Measurements from ENCODE around the gene AOPEP. TPM values are rescaled to one million over a fixed set of nuclear protein-coding genes. Genes with fewer than 3 reads are reported as not detected.
"Not testable (repeated sequence)": the region's sequence is repeated elsewhere in the genome, so short reads cannot be mapped to it uniquely, and the experiment has no call there.

Gene AOPEP
- total RNA-seq, 2 donors from 2014 or later = 81.5 to 224 TPM

DNA sequence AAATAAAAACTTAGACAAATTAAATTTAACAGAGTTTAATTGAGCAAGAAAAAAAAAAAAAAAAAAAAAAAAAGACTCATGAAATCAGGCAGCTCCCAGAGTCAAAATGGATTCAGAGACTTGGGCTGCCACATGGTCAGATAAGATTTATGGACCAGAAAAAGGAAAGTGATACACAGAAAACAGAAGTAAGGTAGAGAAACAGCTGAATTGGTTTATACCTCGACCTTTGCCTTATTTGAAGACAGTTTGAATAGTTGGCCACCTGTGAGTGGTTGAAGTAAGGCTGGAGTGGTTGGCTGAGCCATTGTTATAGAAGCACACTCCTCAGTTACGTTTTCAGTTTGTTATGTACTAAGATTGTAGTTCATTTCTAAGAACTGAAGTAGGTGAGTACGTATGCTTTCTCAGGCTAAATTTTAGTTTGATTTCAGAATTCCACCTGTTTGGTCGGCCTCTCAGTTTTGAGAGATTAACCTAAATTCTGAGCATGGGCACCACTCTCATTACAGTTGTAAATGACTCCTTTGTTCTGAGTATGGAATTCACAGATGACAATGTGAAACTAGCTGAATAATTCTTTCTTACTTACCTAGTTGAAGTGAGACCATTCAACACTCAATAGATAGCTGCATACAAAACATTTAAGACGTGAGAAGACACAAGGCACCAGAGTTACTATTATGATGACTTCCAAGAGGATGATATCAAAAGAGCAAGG lies 149.0 kb downstream of the AOPEP start:
- TF ChIP-seq, protein P1, sequence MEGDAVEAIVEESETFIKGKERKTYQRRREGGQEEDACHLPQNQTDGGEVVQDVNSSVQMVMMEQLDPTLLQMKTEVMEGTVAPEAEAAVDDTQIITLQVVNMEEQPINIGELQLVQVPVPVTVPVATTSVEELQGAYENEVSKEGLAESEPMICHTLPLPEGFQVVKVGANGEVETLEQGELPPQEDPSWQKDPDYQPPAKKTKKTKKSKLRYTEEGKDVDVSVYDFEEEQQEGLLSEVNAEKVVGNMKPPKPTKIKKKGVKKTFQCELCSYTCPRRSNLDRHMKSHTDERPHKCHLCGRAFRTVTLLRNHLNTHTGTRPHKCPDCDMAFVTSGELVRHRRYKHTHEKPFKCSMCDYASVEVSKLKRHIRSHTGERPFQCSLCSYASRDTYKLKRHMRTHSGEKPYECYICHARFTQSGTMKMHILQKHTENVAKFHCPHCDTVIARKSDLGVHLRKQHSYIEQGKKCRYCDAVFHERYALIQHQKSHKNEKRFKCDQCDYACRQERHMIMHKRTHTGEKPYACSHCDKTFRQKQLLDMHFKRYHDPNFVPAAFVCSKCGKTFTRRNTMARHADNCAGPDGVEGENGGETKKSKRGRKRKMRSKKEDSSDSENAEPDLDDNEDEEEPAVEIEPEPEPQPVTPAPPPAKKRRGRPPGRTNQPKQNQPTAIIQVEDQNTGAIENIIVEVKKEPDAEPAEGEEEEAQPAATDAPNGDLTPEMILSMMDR (IDR thresholded peaks at IDR 0.05) = no peak
- no peak for TF ChIP-seq POLR2A (IDR thresholded peaks at IDR 0.05)
- Histone ChIP-seq H3K27ac (peak overlapping the region in 3 of 4 donors; percentile 32 to 74 (median 43)), H3K36me3 (replicated peaks in 1 of 2; ENCODE audit: insufficient read depth in 1 of 2, low read depth in 2 of 2) (no peaks in the 10 kb centered on the region), H3K4me3 (no peak overlapping the region), H3K4me1 (peaks cover 19% of the 10 kb centered on the region), H3K27me3 (no peaks in the 10 kb centered on the region), H3K9me3 (no peaks in the 10 kb centered on the region)
- intact Hi-C loops (cut with DNase I) = no loop called here
- ATAC-seq (no peak), DNase-seq (no peak)
- WGBS, 2 donors = 80 to 82% methylated on average over 5 of the region's 5 CpGs

DNA sequence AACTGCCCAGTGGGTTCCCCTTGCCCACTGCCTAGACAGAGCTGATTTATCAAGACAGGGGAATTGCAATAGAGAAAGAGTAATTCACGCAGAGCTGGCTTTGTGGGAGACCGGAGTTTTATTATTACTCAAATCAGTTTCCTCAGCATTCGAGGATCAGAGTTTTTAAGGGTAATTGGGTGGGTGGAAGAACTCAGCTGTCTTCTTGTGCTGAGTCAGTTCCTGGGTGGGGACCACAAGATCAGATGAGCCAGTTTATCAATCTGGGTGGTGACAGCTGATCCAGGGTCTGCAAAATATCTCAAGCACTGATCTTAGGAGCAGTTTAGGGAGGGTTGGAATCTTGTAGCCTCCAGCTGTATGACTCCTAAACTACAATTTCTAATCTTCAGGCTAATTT lies 152.3 kb downstream of the AOPEP start:
- H3K27ac ChIP-seq; H3K4me1 ChIP-seq; DNase-seq; intact Hi-C loops (cut with DNase I); H3K4me3 ChIP-seq; H3K36me3 ChIP-seq (replicated peaks in 1 of 2; ENCODE audit: insufficient read depth in 1 of 2, low read depth in 2 of 2); H3K9me3 ChIP-seq; H3K27me3 ChIP-seq; ATAC-seq: not testable (repeated sequence)
- 76 to 93% methylated on average over 3 of the region's 3 CpGs for WGBS, 2 donors

DNA sequence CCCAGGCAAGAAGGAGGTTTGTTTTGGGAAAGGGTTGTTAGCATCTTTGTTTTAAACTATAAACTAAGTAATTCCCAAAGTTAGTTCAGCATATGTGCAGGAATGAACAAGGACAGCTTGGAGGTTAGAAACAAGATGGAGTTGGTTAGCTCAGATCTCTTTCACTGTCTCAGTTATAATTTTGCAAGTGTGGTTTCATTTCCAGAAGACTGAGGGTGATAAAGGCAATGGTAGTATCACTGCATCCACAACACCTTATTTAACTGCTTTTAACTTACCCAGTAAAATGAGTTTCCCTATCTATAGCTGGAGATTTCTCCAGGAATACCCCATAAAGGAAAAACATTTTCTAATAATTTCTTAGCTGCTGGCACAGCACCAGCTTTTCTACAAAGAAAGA lies 152.7 kb downstream of the AOPEP start:
- intact Hi-C loops (cut with DNase I) = no loop called here
- Histone ChIP-seq H3K27me3 (no peaks in the 10 kb centered on the region), H3K4me3 (no peak overlapping the region), H3K9me3 (no peaks in the 10 kb centered on the region), H3K4me1 (peaks cover 3% of the 10 kb centered on the region), H3K27ac (no peak overlapping the region), H3K36me3 (replicated peaks in 1 of 2; ENCODE audit: insufficient read depth in 1 of 2, low read depth in 2 of 2) (no peaks in the 10 kb centered on the region)
- TF ChIP-seq, protein P1 (IDR thresholded peaks at IDR 0.05) = no peak
- TF ChIP-seq POLR2A (IDR thresholded peaks at IDR 0.05) = no peak
- ATAC-seq = no peak
- DNase-seq = no peak

DNA sequence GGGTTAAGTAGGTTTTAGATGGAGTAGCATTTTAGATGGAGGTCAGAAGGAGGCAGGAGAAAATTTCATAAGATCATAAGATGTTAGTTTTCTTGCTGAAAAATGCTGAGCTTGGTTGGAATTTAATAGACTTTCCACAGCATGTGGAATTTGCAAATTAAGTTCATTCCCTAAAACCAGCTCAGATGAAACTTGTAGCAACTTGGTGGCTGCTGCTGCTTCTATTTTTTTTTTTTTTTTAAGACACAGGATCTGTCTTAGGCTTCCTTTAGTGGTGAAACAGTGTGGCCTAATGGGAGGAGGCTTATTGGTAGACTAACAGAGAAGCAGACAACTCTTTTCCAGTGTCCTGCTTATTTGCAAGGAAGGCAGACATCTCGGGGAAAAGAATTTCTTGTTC lies 154.5 kb downstream of the AOPEP start:
- Histone ChIP-seq H3K4me1 (peaks cover 9% of the 10 kb centered on the region), H3K4me3 (no peak overlapping the region), H3K27ac (no peak overlapping the region), H3K36me3 (replicated peaks in 1 of 2; ENCODE audit: insufficient read depth in 1 of 2, low read depth in 2 of 2) (no peaks in the 10 kb centered on the region), H3K9me3 (no peaks in the 10 kb centered on the region), H3K27me3 (no peaks in the 10 kb centered on the region)
- ATAC-seq (no peak), DNase-seq (no peak)
- 82 to 86% methylated on average over 1 of the region's 1 CpG for WGBS, 2 donors
- TF ChIP-seq POLR2A (IDR thresholded peaks at IDR 0.05) = no peak
- TF ChIP-seq, protein P1 (IDR thresholded peaks at IDR 0.05) = no peak
- intact Hi-C loops (cut with DNase I) = no loop called here

DNA sequence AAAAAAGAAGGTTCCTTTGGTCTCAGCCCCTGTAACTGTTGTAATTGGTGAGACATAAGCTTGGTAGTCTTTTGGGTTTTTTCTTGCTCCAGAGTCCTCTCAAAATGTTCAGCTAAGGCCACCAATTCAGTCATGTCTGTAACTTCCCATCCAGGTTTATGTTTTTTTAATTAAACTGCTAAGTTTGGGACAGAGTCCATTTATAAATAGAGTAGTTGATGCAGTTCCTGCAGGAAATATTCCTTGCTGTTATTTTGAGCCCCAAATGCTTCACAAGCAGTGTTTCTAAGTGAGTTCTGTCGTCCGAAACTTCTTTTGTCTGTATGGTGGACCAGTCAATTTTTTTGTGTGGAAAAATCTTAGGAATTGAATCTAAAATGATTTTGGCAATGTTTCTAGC lies 155.0 kb downstream of the AOPEP start:
- Histone ChIP-seq H3K4me1 (peaks cover 12% of the 10 kb centered on the region), H3K27ac (no peak overlapping the region), H3K4me3 (no peak overlapping the region), H3K36me3 (replicated peaks in 1 of 2; ENCODE audit: insufficient read depth in 1 of 2, low read depth in 2 of 2) (no peaks in the 10 kb centered on the region), H3K27me3 (no peaks in the 10 kb centered on the region), H3K9me3 (no peaks in the 10 kb centered on the region)
- DNase-seq (no peak), ATAC-seq (no peak)
- intact Hi-C loops (cut with DNase I) = no loop called here
- TF ChIP-seq, protein P1 (IDR thresholded peaks at IDR 0.05) = no peak
- no peak for TF ChIP-seq POLR2A (IDR thresholded peaks at IDR 0.05)
- WGBS, 2 donors = 87 to 95% methylated on average over 2 of the region's 2 CpGs
